T-cell (primary cell): ENCODE results near the gene PRADC1. TPM values are rescaled to one million over a fixed set of nuclear protein-coding genes. Genes with fewer than 3 reads are reported as not detected.

Source experiments
- ATAC-seq, 4 experiments: fragments of 200-7000 bp in 3 of 4; fragments of 150-1000 bp in 1 of 4; cut with Tn5 transposase; replicated peaks in 1 of 4; 1 replicate in 3 of 4; 2 replicates in 1 of 4; pipeline ENCODE4 v1.10.0; 2021; ENCODE audit warnings: moderate library complexity in 3 of 4, mild to moderate bottlenecking in 2 of 4, moderate number of reproducible peaks in 1 of 4
- CTCF ChIA-PET, 2 donors: fragments of 300-600 bp; sonication (Branson Sonifier 250); formaldehyde crosslinking; loops; one replicate each; lab custom pipeline; 2022; ENCODE audit warnings: antibody characterized with exemption in 2 of 2; lab: Charles Lee
- POLR2A ChIA-PET, 2 donors: fragments of 300-600 bp; sonication (Branson Sonifier 250); formaldehyde crosslinking; loops; one replicate each; lab custom pipeline; 2022; ENCODE audit warnings: antibody characterized with exemption in 2 of 2; lab: Charles Lee
- DNase-seq, 35 experiments: peaks; one replicate each; pipeline versions ENCODE4 v3.0.0 to v3.0.0-alpha.2; 2013 to 2023
- H3K27ac ChIP-seq: one replicate; pipeline ENCODE4 v1.5.1; 2013; ENCODE audit warnings: low read length
- H3K27me3 ChIP-seq, 2 experiments: replicated peaks in 1 of 2; 1 replicate in 1 of 2; 2 replicates in 1 of 2; pipeline versions ENCODE4 v1.6.1 to v1.7.0; 2013; ENCODE audit warnings: low read length in 1 of 2, mixed read lengths in 1 of 2; ENCODE audit not compliant: control insufficient read depth in 2 of 2, insufficient read depth in 2 of 2; ENCODE audit errors: extremely low read depth in 1 of 2
- H3K36me3 ChIP-seq, 2 donors: 1 replicate in 1 of 2; 2 replicates in 1 of 2; pipeline versions ENCODE4 v1.6.1 to v1.7.0; 2013; ENCODE audit warnings: low read length in 1 of 2; ENCODE audit not compliant: control insufficient read depth in 2 of 2, insufficient read depth in 1 of 2; ENCODE audit errors: extremely low read depth in 1 of 2
- H3K4me1 ChIP-seq, 2 experiments: 1 replicate in 1 of 2; 2 replicates in 1 of 2; pipeline versions ENCODE4 v1.6.1 to v1.7.0; 2013; ENCODE audit warnings: low read length in 2 of 2, mixed read lengths in 1 of 2; ENCODE audit not compliant: insufficient read depth in 2 of 2, control insufficient read depth in 1 of 2; ENCODE audit errors: extremely low read depth in 1 of 2
- H3K4me3 ChIP-seq, 2 donors: 1 replicate in 1 of 2; 2 replicates in 1 of 2; pipeline versions ENCODE4 v1.5.1 to v1.7.0; 2013; ENCODE audit warnings: mild to moderate bottlenecking in 2 of 2, low read length in 1 of 2, moderate library complexity in 1 of 2; ENCODE audit not compliant: control insufficient read depth in 1 of 2; ENCODE audit errors: extremely low read depth in 1 of 2
- H3K9me3 ChIP-seq: 2 replicates; pipeline ENCODE4 v1.7.0; 2013
- H3K27ac Mint-ChIP-seq, 2 donors: one replicate each; pipeline ENCODE4 v1.8.0; 2020 to 2021; ENCODE audit warnings: mild to moderate bottlenecking in 2 of 2, mixed read lengths in 2 of 2
- H3K27me3 Mint-ChIP-seq, 2 donors: one replicate each; pipeline ENCODE4 v1.8.0; 2021 to 2022; ENCODE audit warnings: mixed read lengths in 2 of 2
- H3K36me3 Mint-ChIP-seq: one replicate; pipeline ENCODE4 v1.8.0; 2021; ENCODE audit warnings: mixed read lengths
- H3K4me1 Mint-ChIP-seq, 3 donors: one replicate each; pipeline ENCODE4 v1.8.0; 2020 to 2022; ENCODE audit warnings: mixed read lengths in 3 of 3, mild to moderate bottlenecking in 1 of 3
- H3K4me3 Mint-ChIP-seq, 3 donors: one replicate each; pipeline ENCODE4 v1.8.0; 2020 to 2022; ENCODE audit warnings: mild to moderate bottlenecking in 3 of 3, mixed read lengths in 3 of 3, moderate library complexity in 3 of 3
- H3K9me3 Mint-ChIP-seq, 3 donors: one replicate each; pipeline ENCODE4 v1.8.0; 2020 to 2022; ENCODE audit warnings: mixed read lengths in 3 of 3
- WGBS: methylation state at CpG from one replicate; pipeline ENCODE4 v1.1.5; 2013; ENCODE audit warnings: missing lambda C conversion rate; ENCODE audit not compliant: insufficient coverage; 5-methylcytosine and 5-hydroxymethylcytosine counted together
- total RNA-seq, 35 experiments: library from RNA in 6 of 35; stranded (reverse) in 6 of 35; fragments of 120-200 nt in 1 of 35; gene quantifications; one replicate each; pipeline versions ENCODE4 v1.2.1 to v1.2.4 and lab custom pipeline; 2013 to 2026

PRADC1 gene
- total RNA-seq, 5 donors from 2014 or later (not counting 1 experiment from before 2014, with no cell fraction given), result 6.1 to 9.9 (median 6.4) TPM

DNA sequence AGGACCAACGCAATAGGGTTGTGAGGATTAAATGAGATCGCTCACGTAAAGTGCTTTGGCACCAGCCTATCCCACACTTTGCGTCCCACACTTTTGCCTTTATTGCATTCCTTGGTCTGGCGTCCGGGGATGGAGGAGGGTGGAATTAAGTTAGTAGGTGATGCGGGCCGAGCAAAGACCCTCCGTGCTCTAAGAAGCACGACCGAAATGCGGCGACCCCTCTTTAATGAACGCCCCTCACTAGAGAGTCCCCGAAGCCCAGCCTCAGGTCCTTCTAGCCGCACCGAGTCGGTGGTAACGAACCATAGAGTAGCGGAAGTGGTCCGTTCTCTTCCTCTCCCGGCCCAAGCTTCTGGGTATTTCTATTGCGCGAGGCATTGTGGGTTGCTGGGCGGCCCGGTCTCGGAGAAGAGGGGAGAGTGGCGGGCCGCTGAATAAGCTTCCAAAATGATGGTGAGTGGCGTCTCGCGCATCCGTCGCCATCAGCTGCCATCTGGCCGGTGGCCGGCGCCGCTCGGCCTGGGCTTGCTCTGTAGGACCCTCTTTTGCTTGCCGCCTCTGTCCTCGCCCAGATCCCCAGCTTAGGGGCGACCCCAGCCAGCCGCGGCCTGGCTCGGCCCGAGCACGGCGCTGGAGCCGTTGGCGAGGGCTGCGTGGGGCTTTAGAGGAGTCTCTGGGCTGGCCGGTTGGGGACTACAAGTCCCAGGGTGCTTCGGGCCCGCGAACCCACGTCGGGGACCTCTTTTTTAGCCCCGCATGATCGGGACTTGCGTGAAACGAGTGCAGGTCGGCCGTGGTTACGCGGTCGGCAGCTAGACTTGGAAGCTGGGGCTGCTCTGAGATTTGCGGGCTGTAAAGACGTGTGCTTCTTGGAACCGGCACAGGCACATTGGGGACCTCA lies 1.1 kb upstream of the PRADC1 start, which contains the start of gene CCT7:
Gene CCT7 (plus strand): TSS at position 377 of the 901 bp plus-strand sequence. CDS start 71 bp downstream, at position 448.
- Histone ChIP-seq H3K27me3 (no peaks in the 10 kb centered on the region), H3K4me3 (peak within 1 kb of the TSS; percentile 75 to 99), H3K27ac (peak within 1 kb of the TSS; percentile 92), H3K4me1 (peaks cover 15 to 39% of the 10 kb centered on the region in 2 experiments), H3K9me3 (no peaks in the 10 kb centered on the region), H3K36me3 (peaks cover 0 to 12% of the 10 kb centered on the region in 2 donors)
- under 1% methylated on average over 57 of the region's 69 CpGs for WGBS
- Mint-ChIP-seq H3K4me1 (peaks cover 45 to 48% (median 46%) of the 10 kb centered on the region in 3 donors), H3K27me3 (no peaks in the 10 kb centered on the region), H3K36me3 (peaks cover 5% of the 10 kb centered on the region), H3K27ac (peak within 1 kb of the TSS; percentile 77 to 96), H3K4me3 (peak within 1 kb of the TSS; percentile 92 to 98 (median 95)), H3K9me3 (no peaks in the 10 kb centered on the region)
- CTCF ChIA-PET, result interaction anchor here in 1 of 2 donors (1.1 to 2.2 kb wide), 6 partner anchors 21 to 164 kb away, joined by 3 to 14 read pairs (median 5); partner anchors contain the start of genes ALMS1 and EGR4
- POLR2A ChIA-PET, result interaction anchor here in 1 of 2 donors (1.2 to 2.0 kb wide), 4 partner anchors 14 to 151 kb away, joined by 3 to 7 read pairs (median 3); partner anchors contain the start of genes ALMS1 and FBXO41
- DNase-seq, result peak; percentile 76 to 93 (median 88)
- peak; percentile 71 to 74 (median 74) for ATAC-seq

DNA sequence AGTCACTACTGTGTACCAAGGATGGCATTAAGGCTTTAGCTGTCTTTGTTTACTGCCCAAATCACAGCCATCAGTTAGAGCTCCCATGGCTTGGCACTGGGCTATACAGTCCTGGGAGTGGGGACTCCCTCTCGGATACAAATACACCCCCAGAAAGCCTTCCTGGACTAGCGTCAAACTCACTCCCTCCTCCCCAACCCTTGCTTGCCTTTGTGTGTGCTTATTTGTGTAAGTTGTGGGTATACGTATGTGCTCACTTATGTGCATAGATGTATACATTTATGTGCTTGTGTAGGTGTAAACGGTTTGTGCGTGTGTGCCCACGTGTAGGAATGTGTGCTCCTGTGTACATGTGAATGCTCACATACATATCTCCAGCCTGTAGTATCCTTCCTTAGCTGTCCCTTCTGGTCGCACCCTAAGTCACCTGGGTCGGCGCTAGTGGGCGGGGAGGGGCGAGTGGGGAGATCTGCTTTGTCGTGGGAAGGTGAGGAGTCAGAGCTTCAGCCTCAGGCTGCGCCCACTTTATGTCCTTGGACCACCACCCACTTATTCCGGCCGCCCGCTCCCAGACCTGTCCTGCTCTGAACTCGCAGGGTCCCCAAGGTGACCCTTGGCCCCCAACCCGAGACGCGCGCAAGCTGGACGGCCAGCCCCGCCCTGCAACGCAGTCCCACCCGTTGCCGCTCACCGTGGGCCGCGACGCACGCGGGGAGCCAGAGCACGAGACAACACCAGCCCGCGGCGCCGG lies 461 bp downstream of the PRADC1 start:
- DNase-seq (peak in 10 of 35 experiments; percentile 7 to 39 (median 16)), ATAC-seq (no peak)
- H3K4me1 Mint-ChIP-seq, result peaks cover 33 to 36% (median 34%) of the 10 kb centered on the region in 3 donors
- peaks cover 4% of the 10 kb centered on the region for H3K36me3 Mint-ChIP-seq
- H3K36me3 ChIP-seq, result peaks cover 0 to 3% of the 10 kb centered on the region in 2 donors
- H3K9me3 ChIP-seq, result no peaks in the 10 kb centered on the region
- H3K4me3 Mint-ChIP-seq, result peak overlapping the region; percentile 92 to 98 (median 95)
- peaks cover 15 to 39% of the 10 kb centered on the region in 2 experiments for H3K4me1 ChIP-seq
- POLR2A ChIA-PET, result interaction anchor here (0.5 to 2.0 kb wide), 8 partner anchors 8 to 163 kb away, joined by 3 to 9 read pairs (median 4); partner anchors contain the start of genes ALMS1 (in 1 of the 2) and FBXO41 (in 1 of the 2)
- H3K27ac Mint-ChIP-seq, result peak overlapping the region in 1 of 2 donors; percentile 61
- no peaks in the 10 kb centered on the region for H3K9me3 Mint-ChIP-seq
- no peaks in the 10 kb centered on the region for H3K27me3 Mint-ChIP-seq
- H3K4me3 ChIP-seq, result peak overlapping the region; percentile 75 to 99
- WGBS, result 0% methylated on average over 23 of the region's 37 CpGs
- CTCF ChIA-PET, result interaction anchor here (0.5 to 1.8 kb wide), 9 partner anchors 15 to 604 kb away, joined by 3 to 19 read pairs (median 5); partner anchors contain the start of gene TPRKB (in 1 of the 2)
- no peak overlapping the region for H3K27ac ChIP-seq
- no peaks in the 10 kb centered on the region for H3K27me3 ChIP-seq

DNA sequence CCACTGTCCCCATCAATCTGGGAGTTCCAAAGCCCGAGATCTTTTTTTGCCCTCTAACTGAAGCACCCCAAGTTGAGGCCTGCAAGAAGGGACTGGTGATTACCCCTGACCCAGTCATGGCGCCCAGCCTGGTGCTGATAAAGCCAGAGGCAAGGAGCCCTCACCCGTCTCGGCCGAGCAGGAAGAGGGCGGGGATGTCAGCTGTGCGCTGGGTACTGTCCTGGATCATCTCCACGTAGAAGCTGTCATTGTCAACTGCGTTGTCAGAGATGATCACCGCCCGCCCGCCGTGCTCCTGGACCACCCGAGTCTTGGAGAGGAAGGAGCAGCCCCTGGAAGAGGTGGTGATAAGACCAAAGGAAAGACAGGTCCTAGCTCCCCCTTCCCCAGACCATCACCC lies 4.4 kb downstream of the PRADC1 start:
- no peak for DNase-seq
- peaks cover 0 to 8% (median 5%) of the 10 kb centered on the region in 3 donors for H3K4me1 Mint-ChIP-seq
- H3K36me3 ChIP-seq, result peaks cover 5 to 16% of the 10 kb centered on the region in 2 donors
- H3K27ac Mint-ChIP-seq, result no peak overlapping the region
- no peak for ATAC-seq
- POLR2A ChIA-PET, result interaction anchor here in 1 of 2 donors (0.7 kb wide), 1 partner anchor 9 kb away, joined by 3 read pairs; no protein-coding TSS in a partner anchor
- H3K27me3 Mint-ChIP-seq, result no peaks in the 10 kb centered on the region
- no peaks in the 10 kb centered on the region for H3K27me3 ChIP-seq
- no peak overlapping the region for H3K4me3 ChIP-seq
- CTCF ChIA-PET, result interaction anchor here in 1 of 2 donors (0.8 kb wide), 1 partner anchor 16 kb away, joined by 3 read pairs; no protein-coding TSS in a partner anchor
- no peak overlapping the region for H3K4me3 Mint-ChIP-seq
- H3K9me3 ChIP-seq, result no peaks in the 10 kb centered on the region
- no peak overlapping the region for H3K27ac ChIP-seq
- WGBS, result 97% methylated on average over 6 of the region's 14 CpGs
- H3K36me3 Mint-ChIP-seq, result peaks cover 6% of the 10 kb centered on the region
- no peaks in the 10 kb centered on the region for H3K9me3 Mint-ChIP-seq
- peaks cover 4 to 11% of the 10 kb centered on the region in 2 experiments for H3K4me1 ChIP-seq

DNA sequence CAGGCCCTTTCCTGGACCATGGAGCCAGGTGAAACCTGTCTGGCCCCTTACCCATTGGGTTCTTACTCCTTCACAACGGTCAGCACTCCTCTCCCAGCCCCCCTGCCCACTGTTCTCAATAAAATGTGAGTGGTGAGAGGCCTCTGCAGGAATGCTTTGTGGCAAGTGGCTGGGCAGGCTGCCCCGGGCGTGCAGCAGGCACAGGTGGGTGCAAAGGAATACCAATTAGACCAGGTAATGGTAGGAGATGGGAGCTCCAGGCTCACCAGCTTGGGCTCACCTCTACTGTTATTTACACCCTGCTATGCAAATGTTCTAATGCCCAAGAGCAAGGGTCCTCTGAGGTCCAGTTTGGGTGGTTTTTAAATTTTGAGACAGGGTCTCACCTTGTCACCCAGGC lies 6.0 kb downstream of the PRADC1 start:
- ATAC-seq (no peak), DNase-seq (no peak)
- Histone ChIP-seq H3K36me3 (peaks cover 12 to 30% of the 10 kb centered on the region in 2 donors), H3K27ac (no peak overlapping the region), H3K9me3 (no peaks in the 10 kb centered on the region), H3K4me3 (no peak overlapping the region), H3K27me3 (no peaks in the 10 kb centered on the region), H3K4me1 (no peaks in the 10 kb centered on the region)
- no peak overlapping the region for H3K27ac Mint-ChIP-seq
- peaks cover 15% of the 10 kb centered on the region for H3K36me3 Mint-ChIP-seq
- CTCF ChIA-PET, result no interaction called here
- H3K9me3 Mint-ChIP-seq, result no peaks in the 10 kb centered on the region
- POLR2A ChIA-PET, result no interaction called here
- WGBS, result no CpG with 5 or more reads among the region's 3 CpGs
- peaks cover 0 to 2% (median 0%) of the 10 kb centered on the region in 3 donors for H3K4me1 Mint-ChIP-seq
- H3K27me3 Mint-ChIP-seq, result no peaks in the 10 kb centered on the region
- H3K4me3 Mint-ChIP-seq, result no peak overlapping the region

DNA sequence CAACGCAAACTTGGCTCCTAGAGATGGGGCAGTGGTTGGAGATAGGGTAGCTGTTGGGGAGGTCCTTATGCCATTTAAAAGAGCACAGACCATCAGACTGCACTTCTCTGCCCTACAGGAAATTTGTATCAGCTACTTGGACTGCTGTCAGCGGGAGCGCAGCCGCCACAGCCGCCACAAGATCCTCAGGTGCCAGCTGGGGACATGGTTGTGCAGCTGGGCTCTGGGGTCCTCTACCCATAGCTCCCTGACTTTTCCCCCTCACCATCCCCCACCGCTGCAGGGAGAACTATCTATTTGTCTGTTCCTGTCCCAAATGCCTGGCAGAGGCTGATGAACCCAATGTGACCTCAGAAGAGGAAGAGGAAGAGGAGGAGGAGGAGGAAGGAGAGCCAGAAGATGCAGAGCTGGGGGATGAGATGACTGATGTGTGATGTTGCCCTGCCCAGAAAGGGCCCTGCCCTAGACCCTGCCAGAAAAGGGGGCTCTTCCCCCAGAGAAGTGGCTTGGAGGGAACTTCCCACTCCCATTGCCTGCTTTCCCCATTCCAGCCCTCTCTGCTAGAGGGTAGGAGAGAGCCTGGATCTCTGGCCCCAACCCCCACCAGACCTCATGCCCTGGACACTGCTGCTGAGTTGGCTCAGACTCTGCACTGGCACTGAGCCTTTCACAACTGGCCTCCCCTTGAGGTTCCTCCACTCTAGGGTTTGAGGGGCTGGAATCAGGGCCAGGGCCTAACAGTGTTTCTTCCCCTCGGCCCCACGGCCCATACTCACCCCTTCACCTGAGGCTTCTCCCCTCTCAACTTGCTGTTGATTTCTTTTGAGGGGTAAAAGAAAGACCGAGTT lies 7.3 kb downstream of the PRADC1 start:
- no peaks in the 10 kb centered on the region for H3K27me3 ChIP-seq
- peak overlapping the region in 1 of 2 donors; percentile 39 for H3K27ac Mint-ChIP-seq
- H3K9me3 ChIP-seq, result no peaks in the 10 kb centered on the region
- peaks cover 18 to 44% of the 10 kb centered on the region in 2 donors for H3K36me3 ChIP-seq
- ATAC-seq (no peak), DNase-seq (no peak)
- ChIA-PET POLR2A (no interaction called here), CTCF (no interaction called here)
- no peak overlapping the region for H3K27ac ChIP-seq
- H3K4me1 ChIP-seq, result no peaks in the 10 kb centered on the region
- no peaks in the 10 kb centered on the region for H3K9me3 Mint-ChIP-seq
- 83% methylated on average over 5 of the region's 9 CpGs for WGBS
- no peak overlapping the region for H3K4me3 Mint-ChIP-seq
- H3K4me3 ChIP-seq, result no peak overlapping the region
- H3K36me3 Mint-ChIP-seq, result peaks cover 26% of the 10 kb centered on the region
- H3K4me1 Mint-ChIP-seq, result peaks cover 0 to under 1% (median 0%) of the 10 kb centered on the region in 3 donors
- H3K27me3 Mint-ChIP-seq, result no peaks in the 10 kb centered on the region
